ENCODE data around the gene UBE2O.

UBE2O gene

DNA sequence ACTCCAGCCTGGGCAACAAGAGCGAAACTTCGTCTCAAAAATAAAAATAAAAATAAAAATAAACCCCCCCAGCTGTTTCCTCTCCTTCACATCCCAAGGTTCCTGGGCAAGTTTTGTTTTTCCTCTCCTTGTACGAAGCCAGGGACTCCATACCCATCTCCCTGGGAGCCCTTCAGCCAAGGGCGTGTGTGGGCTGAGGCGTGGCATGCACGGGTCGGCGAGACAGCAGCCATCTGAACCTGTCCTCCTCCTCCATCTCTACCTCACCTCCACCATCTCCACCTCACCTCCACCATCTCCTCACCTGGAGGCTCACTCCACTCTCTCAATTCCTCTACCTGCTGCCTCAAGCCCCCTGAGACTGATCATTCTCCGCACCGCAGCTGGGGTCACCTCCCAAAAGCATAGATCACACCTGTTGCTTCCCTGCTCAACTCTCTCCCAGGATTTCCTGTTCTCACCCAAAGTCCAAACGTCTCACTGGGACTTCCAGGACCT is 31.3 kb upstream of the UBE2O start:
- FAIRE-seq, result no peak

DNA sequence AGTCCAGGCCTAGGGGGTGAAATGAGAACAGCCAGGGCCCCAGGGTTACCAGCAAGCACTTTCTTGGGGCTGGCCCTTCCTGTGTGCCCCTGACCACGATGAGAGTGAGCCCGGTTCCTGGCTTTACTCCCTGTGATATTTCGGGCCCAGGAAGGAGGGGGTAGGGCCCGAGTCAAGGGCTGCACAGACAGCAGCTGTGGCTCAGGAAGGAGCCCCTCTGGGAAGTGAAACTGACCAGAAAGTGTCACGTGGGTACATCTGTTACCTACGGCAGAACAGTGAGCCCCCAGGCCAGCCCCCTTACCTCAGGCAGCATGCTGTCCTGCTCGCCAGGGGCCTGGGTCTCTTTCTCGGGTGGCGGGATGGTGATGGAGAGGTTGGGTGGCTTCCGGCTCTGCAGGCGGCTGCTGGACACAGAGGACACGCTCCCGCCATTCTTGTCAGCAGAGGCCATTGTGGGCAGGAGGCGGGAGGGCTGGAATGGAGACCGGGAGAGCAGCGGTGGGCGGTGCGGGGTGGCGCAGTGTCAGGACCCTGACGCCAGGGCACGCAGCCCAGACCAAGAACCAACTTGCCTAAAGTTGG is 28.2 kb upstream of the UBE2O start:
- FAIRE-seq, result no peak

DNA sequence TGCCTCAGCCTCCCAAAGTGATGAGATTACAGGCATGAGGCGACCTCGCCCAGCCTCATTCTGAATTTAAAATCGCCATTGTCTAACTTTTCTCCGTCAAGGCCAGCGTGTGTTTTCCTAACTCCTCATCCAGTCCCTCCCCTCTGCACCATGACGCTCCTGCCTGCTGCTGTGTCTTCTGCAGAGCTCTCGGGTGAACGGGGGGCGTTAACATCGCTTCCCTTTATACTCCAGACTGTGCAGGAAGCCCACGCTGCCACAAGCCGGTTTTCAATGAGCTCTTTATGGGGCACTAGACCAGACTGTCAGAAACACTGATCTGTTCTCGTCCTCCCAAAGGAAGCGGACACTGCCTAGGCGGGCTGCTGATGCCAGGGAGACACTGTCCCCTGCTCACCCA is 27.7 kb upstream of the UBE2O start:
- no peak for FAIRE-seq

DNA sequence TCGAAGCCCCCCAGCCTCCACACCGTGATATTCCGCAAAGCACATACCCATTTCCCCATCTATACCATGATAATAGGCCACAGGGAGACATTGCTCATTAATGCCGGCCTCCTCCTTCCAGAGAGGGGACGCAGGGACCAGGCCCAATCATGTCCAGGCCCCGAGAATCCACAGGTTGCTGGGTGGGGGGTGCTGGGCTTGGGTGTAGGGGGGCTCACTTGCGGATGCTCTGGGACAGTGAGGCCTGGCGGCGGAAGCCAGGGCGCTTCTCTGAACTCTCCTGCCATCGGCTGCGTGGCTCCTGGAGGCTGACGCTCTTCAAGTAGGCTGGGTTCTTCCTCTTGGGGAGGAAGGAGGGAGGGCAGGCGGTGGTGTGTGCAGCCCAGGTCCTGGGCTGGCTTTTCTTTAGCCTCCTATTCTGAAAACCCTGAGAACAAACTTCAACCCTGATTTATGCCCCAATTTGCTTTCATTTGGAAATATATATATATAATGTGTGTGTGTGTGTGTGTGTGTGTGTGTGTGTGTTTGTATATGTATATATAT is 26.6 kb upstream of the UBE2O start:
- no peak for FAIRE-seq

DNA sequence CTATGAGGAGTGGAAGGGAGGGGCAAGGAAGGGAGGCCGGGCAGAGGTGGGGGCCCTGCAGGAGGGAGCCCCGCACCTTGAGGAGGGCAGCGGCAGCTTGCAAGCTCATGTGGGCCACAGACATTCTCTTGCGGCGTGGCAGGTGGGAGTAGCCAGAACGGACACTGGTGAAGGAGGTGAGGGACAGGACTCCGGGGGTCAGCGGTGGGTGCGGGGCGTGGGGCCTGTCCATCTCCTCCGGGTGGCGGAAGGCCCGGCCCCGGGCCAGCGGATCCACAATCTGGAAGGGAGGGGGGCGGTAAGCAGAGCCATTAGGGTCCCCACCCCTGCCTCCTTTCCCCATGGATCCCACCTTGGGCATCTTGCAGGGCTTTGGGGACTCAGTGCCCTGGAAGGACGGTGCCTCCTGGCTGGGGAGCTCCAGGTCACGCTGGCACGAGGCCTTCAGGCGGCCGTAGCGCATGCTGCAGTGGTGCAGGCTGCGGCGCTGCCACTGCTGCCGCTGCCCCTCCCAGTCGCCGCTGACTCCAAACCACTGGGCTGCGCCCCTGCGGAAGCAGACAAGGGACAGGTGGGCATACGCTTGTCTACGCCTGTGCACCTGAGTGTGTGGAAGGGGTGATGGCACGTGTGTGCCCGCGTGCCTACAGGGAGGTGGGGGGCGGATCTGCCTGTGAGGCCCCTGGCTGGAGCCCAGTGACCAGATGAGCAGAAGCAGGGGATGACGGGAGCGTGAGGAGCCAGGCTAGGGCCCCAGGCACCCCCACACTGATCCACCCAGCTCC is 26.0 kb upstream of the UBE2O start:
- no peak for FAIRE-seq

DNA sequence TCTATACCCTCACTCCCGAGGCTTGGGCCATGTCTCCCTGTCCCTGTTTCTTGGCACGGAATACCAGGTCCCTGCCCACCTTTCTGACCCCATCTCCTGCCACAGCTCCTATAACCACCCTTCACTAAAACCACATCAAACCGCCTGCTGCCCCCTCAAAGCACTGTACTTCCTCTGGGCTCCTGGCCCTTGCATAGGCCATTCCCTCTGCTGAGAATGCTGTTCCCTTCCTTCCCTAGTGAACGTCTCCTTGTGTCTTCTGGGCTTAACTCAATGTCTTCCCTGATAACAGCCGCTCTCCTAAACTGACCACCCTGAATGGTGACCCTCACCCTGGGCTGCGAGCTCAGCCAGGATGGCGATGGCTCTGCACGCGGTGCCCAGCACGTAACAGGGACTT is 25.1 kb upstream of the UBE2O start:
- FAIRE-seq, result no peak

DNA sequence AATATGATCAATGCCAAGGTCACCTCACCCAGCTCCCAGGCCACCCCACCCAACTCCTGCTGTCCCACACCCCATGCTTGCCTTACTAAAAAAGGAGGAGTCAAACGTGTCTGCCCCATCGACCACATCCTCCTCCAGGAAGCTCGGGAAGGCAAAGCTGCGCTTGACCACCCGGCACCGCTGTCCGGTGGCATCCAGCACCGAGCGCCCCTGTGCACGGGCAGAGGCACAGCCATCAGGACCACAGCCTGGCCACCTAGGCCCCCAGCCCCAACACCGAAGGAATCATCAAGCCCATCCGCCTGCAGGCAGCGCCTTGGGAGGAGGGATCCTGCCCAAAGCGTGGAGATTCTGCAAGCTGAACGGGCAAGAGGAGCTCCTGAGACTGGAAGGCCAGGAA is 24.6 kb upstream of the UBE2O start:
- FAIRE-seq, result no peak

DNA sequence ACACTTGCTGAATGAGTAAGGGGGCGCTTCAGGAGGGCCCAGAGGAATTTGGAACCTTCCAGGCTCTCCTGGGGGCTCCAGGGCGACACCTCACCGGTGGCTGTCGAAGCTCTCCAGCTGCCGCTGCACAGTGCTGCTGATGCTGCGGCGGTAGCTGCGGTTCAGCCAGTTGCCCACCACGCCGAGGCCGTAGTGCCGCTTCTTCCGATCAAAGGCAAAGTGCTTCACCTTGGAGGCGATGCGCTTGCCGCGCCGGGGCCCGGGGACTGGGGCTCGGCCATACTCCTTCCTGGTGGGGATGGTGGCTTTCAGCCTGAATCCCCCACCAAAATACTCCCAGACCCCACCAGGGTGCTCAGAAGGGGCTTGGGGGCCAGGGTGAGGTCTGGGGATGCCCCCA is 23.8 kb upstream of the UBE2O start:
- no peak for FAIRE-seq

DNA sequence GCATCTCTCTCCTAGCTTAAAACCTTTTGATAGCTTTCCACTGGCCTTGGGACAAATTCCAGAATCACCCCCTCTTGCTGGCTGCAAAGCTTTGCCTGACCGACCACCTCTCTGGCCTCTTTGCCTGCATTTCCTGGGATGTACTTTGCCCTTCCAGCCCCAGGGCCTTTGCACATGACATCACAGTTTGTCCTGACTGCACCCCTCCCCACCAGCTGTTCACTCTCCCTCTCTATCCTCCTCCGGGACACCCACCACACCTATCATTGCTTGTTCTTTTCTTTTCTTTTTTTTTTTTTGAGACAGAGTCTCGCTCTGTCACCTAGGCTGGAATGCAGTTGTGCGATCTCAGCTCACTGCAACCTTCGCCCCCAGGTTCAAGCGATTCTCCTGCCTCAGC is 22.4 kb upstream of the UBE2O start:
- FAIRE-seq, result no peak

DNA sequence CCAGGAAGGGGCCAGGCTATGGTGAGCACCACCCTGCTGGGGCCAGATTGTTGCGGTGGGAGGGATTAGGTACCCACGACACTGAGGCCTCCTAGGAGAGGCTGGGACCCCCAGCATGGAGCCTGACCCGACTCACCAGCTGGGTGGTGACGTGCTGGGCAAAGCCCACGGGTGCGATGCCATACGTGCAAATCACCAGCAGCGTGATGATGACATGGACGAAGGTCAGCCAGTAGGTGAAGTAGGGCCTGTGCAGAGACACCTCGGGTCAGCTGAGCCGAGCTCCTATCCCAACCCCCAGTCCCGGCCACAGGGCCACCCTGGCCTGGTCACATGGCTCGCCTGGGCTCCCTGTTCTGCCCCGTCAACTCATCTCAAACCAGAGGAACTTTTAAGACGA is 21.9 kb upstream of the UBE2O start:
- no peak for FAIRE-seq

DNA sequence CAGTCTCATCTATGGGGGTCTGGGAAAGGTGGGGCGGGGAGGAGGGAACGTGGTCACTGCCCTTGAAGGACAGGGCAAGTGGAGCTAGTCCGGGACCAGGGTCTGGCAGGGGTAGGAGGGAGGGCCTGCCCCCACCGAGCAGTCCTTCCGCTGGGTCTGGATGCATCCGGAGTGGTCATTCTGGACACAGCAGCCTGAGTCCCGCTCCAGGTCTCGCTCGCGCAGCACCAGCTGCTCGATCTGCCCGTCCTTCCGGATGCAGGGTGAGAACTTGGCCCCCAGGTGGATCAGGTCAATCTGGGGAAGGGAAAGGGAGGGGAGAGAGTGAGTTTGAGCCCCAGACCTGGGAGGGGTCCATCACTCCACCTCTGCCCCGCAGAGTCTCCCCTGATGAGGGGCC is 21.3 kb upstream of the UBE2O start:
- no peak for FAIRE-seq

DNA sequence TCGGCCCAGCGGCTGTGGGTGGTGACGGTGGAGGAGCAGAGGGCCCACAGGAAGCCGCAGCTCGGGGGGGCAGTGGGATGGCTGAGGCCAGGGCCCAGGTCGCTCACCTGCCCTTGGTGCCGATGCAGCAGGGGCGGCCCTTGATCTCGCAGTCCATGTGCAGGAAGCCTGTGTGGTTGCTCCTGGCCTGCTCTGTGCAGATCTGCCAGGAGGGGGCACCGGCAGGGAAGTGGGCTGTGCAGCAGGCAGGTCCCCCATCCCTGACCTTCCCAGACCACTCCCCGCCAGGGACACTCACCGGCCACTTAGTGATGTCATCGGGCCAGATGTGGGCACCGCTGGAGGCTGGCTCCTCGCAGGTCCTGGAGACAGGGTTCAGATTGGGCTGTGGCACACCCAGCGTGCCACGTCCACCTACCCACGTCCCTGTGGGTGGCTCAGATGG is 20.6 kb upstream of the UBE2O start:
- no peak for FAIRE-seq

DNA sequence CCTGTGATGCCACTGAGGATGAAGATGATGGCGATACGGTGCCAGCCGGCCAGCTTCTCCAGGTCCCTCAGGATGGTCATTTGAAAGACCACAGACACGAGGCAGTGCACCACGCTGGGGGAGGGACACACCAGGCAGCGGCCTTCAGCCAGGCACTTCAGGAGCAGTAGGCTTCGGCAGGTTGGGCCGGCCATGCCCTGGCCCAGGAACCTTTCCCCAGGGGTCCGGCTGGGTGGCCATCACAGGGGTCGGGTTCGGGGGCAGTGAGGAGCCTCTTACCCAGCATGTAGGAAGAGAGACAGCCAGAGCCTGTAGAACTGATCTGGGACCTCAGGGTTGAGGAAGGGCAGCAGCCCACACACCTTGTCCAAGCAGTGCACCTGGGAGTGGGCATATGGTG is 19.8 kb upstream of the UBE2O start:
- no peak for FAIRE-seq

DNA sequence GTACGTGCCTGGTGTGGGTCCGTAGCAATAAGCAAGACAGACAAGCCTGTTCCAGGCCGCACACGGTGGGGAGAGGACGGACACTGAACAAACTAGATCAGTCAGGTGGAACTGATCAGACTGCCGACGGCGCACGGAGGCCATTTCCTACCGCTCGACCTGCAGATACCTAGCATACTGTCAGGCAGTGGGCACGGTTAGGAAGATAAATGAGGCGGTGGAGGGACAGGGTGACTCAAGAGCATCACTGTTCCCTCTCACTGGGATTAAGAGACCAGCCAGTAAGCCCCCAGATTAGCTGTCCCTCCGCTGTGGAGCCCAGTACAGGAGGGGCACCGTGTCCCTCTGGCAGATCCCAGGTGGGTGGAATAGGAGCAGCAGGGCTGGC is 19.3 kb upstream of the UBE2O start:
- FAIRE-seq, result no peak

DNA sequence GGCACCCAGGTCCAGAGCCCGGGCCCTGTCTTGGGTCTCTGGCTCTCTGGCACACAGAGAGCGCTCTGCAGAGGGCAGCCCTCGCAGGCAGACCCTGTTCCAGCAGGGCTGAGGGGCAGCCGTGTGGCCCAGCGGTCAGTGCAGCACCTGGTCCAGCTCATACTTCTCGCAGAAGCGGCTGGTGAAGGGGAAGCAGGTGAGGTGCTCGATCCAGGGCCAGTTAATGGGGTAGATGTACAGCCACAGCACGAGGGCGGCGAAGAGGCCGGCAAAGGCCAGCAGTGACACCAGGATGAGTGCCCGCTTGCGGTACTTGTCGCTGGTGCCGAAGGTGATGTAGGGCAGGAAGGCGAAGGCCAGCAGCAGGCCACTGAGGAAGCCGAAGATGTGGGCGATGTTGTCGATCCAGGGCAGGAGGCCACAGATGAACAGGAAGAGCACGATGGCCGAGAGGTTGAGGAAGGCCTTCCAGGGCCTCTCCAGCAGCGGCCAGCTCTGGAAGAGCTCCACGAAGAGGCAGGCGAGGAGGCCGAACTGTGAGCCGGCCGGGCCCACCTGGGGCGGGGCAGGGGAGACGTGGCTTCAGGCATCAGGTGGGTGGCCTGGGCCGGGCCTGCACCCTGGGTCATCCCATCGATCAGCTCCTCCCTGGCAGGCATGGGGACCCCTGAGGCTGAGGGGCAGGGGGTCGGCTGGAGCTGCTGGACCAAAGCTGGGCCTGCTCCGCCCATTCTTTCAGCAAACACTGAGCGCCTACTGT is 18.7 kb upstream of the UBE2O start:
- no peak for FAIRE-seq

DNA sequence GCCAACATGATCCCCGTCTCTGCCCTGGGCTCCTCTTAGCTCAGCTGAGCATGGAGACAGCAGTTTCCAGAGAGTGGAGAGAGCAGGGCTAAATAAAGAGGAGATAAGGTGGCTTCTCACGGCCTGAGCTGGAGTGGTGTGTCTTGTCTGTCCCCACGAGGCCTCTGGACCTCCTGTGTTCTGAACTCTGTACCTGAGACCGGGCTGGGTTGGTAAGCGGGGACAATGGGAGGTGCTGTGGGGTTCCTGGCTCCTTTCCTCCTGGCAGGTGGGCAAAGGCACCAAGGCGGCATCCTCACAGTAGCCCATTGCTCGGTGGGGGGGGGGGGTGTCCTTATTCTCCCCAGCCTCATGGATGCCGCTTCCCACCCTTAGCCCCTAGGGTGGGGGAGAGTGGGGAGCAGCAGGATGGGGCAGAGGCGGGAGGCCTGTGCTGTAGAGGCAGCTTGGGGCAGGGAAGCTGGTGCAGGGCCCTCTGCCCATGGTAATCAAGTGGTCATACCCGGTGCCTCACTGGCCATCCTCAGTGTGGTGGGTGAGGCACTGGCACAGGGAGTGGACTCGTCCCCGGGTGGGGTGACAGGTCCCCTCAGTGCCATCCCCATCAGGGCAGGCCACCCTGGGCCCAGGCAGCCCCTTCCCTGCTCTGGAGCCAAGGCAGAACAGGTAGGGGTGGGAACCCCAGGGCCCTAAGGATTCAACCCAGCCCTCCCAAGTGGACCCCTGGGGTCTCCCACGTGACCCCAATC is 17.2 kb upstream of the UBE2O start:
- no peak for FAIRE-seq

DNA sequence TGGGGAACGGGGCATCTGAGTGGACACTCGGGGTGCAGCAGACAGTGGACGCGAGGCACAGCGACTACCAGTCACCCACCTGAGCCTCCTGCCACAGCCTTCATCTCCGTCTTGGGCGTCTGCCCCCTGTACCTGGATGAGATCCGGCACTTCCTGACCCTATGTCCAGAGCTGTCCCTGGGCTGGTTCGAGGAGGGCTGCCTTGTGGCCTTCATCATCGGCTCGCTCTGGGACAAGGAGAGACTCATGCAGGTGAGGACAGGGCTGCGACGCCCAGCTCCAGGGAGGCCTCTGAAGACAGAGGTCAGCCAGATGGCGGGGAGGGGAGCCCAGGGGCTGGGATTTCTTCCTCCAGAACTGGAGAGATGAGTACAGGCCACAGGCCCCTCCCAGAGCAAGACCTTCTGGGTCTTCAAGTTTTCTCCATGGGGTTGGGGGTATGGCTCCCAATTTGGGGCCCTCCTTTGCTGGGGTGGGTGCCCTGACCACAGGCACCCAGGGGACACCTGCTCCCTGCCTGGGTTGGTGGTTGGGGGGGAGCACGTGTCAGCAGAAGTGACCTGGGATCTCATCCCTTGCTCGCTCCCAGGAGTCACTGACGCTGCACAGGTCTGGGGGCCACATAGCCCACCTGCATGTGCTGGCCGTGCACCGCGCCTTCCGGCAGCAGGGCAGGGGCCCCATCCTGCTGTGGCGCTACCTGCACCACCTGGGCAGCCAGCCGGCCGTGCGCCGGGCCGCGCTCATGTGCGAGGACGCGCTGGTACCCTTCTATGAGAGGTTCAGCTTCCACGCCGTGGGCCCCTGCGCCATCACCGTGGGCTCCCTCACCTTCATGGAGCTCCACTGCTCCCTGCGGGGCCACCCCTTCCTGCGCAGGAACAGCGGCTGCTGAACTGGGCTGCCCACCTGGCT is 16.4 kb upstream of the UBE2O start:
- no peak for FAIRE-seq

DNA sequence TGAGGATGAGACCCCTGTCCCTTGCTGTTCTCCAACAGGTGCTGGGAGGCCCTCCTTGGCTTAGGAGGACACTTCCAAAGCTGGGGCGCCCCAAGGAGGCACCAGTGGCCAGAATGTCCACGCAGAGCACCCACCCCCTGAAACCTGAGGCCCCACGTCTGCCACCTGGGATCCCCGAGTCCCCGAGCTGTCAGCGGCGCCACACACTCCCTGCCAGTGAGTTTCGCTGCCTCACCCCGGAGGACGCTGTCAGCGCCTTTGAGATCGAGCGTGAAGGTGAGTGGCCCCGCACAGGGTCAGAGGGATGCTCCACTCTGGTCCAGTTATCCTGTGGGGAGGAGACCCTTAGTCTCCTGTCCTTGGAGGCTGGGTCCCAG is 15.7 kb upstream of the UBE2O start:
- FAIRE-seq, result no peak

DNA sequence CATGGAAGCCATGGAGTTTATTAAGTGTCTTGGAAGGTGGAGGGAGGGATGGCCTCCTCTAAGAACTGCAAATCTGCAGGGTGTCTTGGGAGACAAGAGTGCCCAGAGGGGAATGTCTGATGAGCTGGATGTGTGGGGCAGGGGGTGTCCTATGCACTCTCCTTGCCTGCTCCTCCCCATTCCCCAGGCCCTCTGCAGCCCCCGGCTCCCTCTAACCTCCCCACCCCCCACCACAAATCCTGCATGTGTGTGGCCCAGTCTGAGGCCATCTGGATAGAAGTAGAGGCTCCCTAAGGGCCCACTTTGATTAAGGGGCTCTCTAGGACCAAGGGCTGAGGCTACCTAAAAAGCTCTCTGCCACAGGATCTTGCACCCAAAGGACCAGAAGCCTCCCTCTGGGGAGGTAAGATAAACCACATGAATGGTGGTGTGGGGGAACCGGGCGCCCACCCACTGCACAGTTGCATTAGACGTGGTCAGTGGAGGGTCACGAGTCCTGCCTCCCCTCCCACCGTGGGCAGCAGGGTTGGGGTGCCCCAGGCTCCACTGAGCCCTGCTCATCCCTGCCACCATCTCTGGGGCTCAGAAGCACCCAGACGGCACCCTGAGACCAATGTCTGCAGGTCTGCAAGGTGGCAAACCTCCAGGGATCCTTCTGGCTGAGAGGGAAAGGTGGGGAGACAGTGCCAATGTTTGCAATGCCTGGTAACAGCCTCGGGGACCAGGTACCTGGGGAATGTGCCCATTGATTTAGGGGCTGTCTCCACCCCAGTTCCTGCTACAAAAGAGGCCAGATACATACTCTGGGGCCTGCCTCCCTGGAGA is 15.1 kb upstream of the UBE2O start:
- no peak for FAIRE-seq

DNA sequence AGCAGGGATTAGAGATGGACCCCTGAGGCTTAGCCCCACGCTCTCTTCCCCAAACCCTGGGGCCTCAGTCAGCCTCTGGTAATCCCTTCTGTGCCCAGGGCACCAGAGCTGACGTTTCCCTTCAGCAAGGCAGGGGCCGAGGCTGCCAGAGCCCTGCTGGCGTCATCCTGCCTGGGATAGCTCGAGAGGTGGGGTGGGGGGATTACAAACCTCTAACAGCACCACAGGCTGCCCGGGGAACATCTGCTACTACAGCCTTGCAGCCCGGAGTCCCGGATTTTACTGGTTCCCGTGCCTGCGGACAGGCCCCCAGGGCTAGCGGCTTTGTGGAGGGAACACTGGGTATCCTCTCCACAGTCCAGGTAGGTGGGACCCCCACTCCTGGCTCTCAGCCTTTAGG is 14.4 kb upstream of the UBE2O start, which contains the start of gene AANAT:
TSS of gene AANAT (plus strand) at position 238 of the 400 bp plus-strand sequence. CDS start 1,144 bp downstream, outside the sequence.
- no peak for FAIRE-seq

DNA sequence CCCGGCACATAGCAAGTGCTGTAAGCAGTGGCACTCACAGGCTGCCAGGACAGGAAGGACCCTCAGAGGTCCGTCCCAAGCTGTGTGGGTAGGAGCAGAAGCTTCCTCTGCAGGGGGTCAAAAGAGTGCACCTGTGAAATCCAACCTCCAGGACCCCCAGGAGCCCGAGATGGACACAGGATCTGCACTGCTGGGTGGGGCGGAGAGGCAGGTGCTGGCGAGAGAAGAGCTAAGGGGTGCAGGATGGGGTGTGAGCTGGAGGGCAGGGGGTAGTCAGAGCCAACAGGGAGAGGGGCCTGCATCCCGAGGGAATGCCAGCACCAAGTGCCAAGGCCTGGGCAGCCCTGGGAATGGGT is 13.8 kb upstream of the UBE2O start:
- FAIRE-seq, result no peak

Measured in TTC549 (cell line).